GM18909 (cell line): Measurements from ENCODE around the gene N4BP2L2.

Experiments
- ATAC-seq: cut with Tn5 transposase; IDR thresholded peaks from one replicate; pipeline ENCODE4 v1.9.1; 2021; ENCODE audit warnings: mild to moderate bottlenecking; ENCODE audit not compliant: unreplicated experiment, poor library complexity

The N4BP2L2 gene

GRCh38 chr13:32428581-32429432 is 109.8 kb downstream of the N4BP2L2 start:
- ATAC-seq = no peak

- ATAC-seq = peak; percentile 80
These were observed 110.6 kb downstream of the N4BP2L2 start, which contains the start of gene N4BP2L1 for GRCh38 chr13:32427852-32428580. N4BP2L1 (minus strand) TSS chr13:32428130; CDS start chr13:32428082, 48 bp downstream.

GRCh38 chr13:32426990-32427851 is 111.4 kb downstream of the N4BP2L2 start:
- ATAC-seq = peak; percentile 21

GRCh38 chr13:32426191-32426989 is 112.2 kb downstream of the N4BP2L2 start:
- peak; percentile 38 for ATAC-seq

GRCh38 chr13:32425158-32425557 is 113.4 kb downstream of the N4BP2L2 start:
- ATAC-seq = no peak

- ATAC-seq = no peak
These were observed 115.0 kb downstream of the N4BP2L2 start for GRCh38 chr13:32423592-32423991.

- no peak for ATAC-seq
These were observed 118.7 kb downstream of the N4BP2L2 start for GRCh38 chr13:32419862-32420261.

- no peak for ATAC-seq
These were observed 120.6 kb downstream of the N4BP2L2 start for GRCh38 chr13:32417995-32418394.

- no peak for ATAC-seq
These were observed 123.6 kb downstream of the N4BP2L2 start for GRCh38 chr13:32415019-32415418.

GRCh38 chr13:32414580-32414979 is 124.0 kb downstream of the N4BP2L2 start:
- ATAC-seq = no peak

- ATAC-seq = no peak
These were observed 125.3 kb downstream of the N4BP2L2 start for GRCh38 chr13:32413284-32413683.

GRCh38 chr13:32409561-32410421 is 128.8 kb downstream of the N4BP2L2 start:
- ATAC-seq = no peak

- no peak for ATAC-seq
These were observed 129.6 kb downstream of the N4BP2L2 start for GRCh38 chr13:32409001-32409313.

GRCh38 chr13:32408296-32409000 is 130.1 kb downstream of the N4BP2L2 start:
- ATAC-seq = no peak

- no peak for ATAC-seq
These were observed 130.7 kb downstream of the N4BP2L2 start for GRCh38 chr13:32407854-32408253.

- ATAC-seq = no peak
These were observed 135.5 kb downstream of the N4BP2L2 start for GRCh38 chr13:32403108-32403507.

GRCh38 chr13:32391101-32391619 is 147.4 kb downstream of the N4BP2L2 start:
- ATAC-seq = no peak

- no peak for ATAC-seq
These were observed 148.1 kb downstream of the N4BP2L2 start for GRCh38 chr13:32390484-32390883.
